Endodermal cell (in vitro differentiated cells): Measurements from ENCODE around the gene CACNA1F. TPM values are rescaled to one million over a fixed set of nuclear protein-coding genes. Genes with fewer than 3 reads are reported as not detected.

Experiments
- DNase-seq: peaks from one replicate; pipeline ENCODE4 v3.0.0-alpha.2; 2017
- H3K27ac ChIP-seq: 2 replicates; pipeline ENCODE4 v1.5.1; 2013; ENCODE audit warnings: mild to moderate bottlenecking, low read depth, low read length, moderate library complexity
- H3K27me3 ChIP-seq: 2 replicates; pipeline ENCODE4 v1.6.1; 2013; ENCODE audit warnings: mild to moderate bottlenecking, low read length, moderate library complexity; ENCODE audit not compliant: insufficient read depth, control insufficient read depth, poor library complexity, severe bottlenecking
- H3K36me3 ChIP-seq: 2 replicates; pipeline ENCODE4 v1.7.0; 2013; ENCODE audit warnings: mild to moderate bottlenecking, low read length, moderate library complexity; ENCODE audit not compliant: control insufficient read depth, insufficient read depth
- H3K4me1 ChIP-seq: one replicate; pipeline ENCODE4 v1.7.0; 2013; ENCODE audit warnings: low read length; ENCODE audit not compliant: control insufficient read depth, insufficient read depth
- H3K4me3 ChIP-seq: 2 replicates; pipeline ENCODE4 v1.5.1; 2013; ENCODE audit warnings: mild to moderate bottlenecking, low read length, moderate library complexity
- H3K9ac ChIP-seq: 2 replicates; pipeline ENCODE4 v1.6.1; 2013; ENCODE audit warnings: mild to moderate bottlenecking, low read length, moderate library complexity; ENCODE audit not compliant: poor library complexity, severe bottlenecking; ENCODE audit errors: extremely low read depth
- H3K9me3 ChIP-seq: 2 replicates; pipeline ENCODE4 v1.6.1; 2013; ENCODE audit warnings: mild to moderate bottlenecking, low read length, moderate library complexity; ENCODE audit not compliant: control insufficient read depth
- H3K27ac Mint-ChIP-seq: 2 replicates; pipeline ENCODE4 v1.8.0; 2020; ENCODE audit warnings: mixed read lengths
- H3K27me3 Mint-ChIP-seq: 2 replicates; pipeline ENCODE4 v1.8.0; 2021; ENCODE audit warnings: mild to moderate bottlenecking, mixed read lengths; ENCODE audit not compliant: insufficient read depth
- H3K36me3 Mint-ChIP-seq: 2 replicates; pipeline ENCODE4 v1.8.0; 2020; ENCODE audit warnings: low read depth, mixed read lengths
- H3K4me1 Mint-ChIP-seq: 2 replicates; pipeline ENCODE4 v1.8.0; 2020; ENCODE audit warnings: mixed read lengths
- H3K4me3 Mint-ChIP-seq: 2 replicates; pipeline ENCODE4 v1.8.0; 2020; ENCODE audit warnings: mild to moderate bottlenecking, moderate library complexity, mixed read lengths
- H3K9me3 Mint-ChIP-seq: 2 replicates; pipeline ENCODE4 v1.8.0; 2020; ENCODE audit warnings: mild to moderate bottlenecking, mixed read lengths
- CTCF ChIP-seq: fragments of 200-600 bp; sonication (generic); conservative IDR thresholded peaks from 2 replicates; pipeline ENCODE4 v1.5.0; 2021; ENCODE audit warnings: antibody characterized with exemption, mild to moderate bottlenecking
- WGBS, 2 experiments: methylation state at CpG; one replicate each; pipeline versions ENCODE4 v1.1.5 to v1.1.7; 2013; ENCODE audit warnings: missing lambda C conversion rate in 2 of 2, mixed read lengths in 1 of 2; ENCODE audit not compliant: insufficient coverage in 1 of 2, insufficient read length in 1 of 2; 5-methylcytosine and 5-hydroxymethylcytosine counted together
- total RNA-seq, 2 donors: library from RNA; stranded (reverse); fragmentation: NEBNext Ultra II Directional in 1 of 2; extraction: Animal tissue kit (Norgen Biotek cat#: 25700) in 1 of 2; gene quantifications; 2 replicates in 1 of 2; 3 replicates in 1 of 2; pipeline ENCODE4 v1.2.1, GENCODE V29; 2021

CACNA1F gene
- total RNA-seq, 2 donors from 2014 or later = 0.42 to 0.70 TPM

- Mint-ChIP-seq H3K27me3 (peaks cover 26% of the 10 kb centered on the region), H3K4me1 (no peaks in the 10 kb centered on the region), H3K27ac (no peak overlapping the region), H3K36me3 (no peaks in the 10 kb centered on the region), H3K4me3 (no peak overlapping the region), H3K9me3 (peaks cover 80% of the 10 kb centered on the region)
- no peak for DNase-seq
- no peaks in the 10 kb centered on the region for H3K9me3 ChIP-seq
- TF ChIP-seq CTCF = no peak
- no peak overlapping the region for H3K27ac ChIP-seq
- no peak overlapping the region for H3K9ac ChIP-seq
- no peaks in the 10 kb centered on the region for H3K36me3 ChIP-seq
- H3K4me1 ChIP-seq = no peaks in the 10 kb centered on the region
- H3K27me3 ChIP-seq = no peaks in the 10 kb centered on the region
- no peak overlapping the region for H3K4me3 ChIP-seq
Measured at GRCh38 chrX:49220100-49220499, 13.0 kb downstream of the CACNA1F start.

- Histone ChIP-seq H3K27ac (no peak overlapping the region), H3K9ac (no peak overlapping the region), H3K4me1 (no peaks in the 10 kb centered on the region), H3K9me3 (no peaks in the 10 kb centered on the region), H3K36me3 (no peaks in the 10 kb centered on the region), H3K4me3 (no peak overlapping the region), H3K27me3 (no peaks in the 10 kb centered on the region)
- WGBS, 2 experiments = 93 to 94% methylated on average over 5 to 13 of the region's 14 CpGs
- no peak for DNase-seq
- no peak overlapping the region for H3K27ac Mint-ChIP-seq
- no peaks in the 10 kb centered on the region for H3K4me1 Mint-ChIP-seq
- H3K9me3 Mint-ChIP-seq = peaks cover 90% of the 10 kb centered on the region
- H3K36me3 Mint-ChIP-seq = no peaks in the 10 kb centered on the region
- no peak for TF ChIP-seq CTCF
- H3K27me3 Mint-ChIP-seq = peaks cover 10% of the 10 kb centered on the region
- H3K4me3 Mint-ChIP-seq = no peak overlapping the region
Measured at GRCh38 chrX:49214996-49215526, 18.1 kb downstream of the CACNA1F start.

GRCh38 chrX:49214416-49214815, 18.7 kb downstream of the CACNA1F start:
- Histone ChIP-seq H3K9me3 (no peaks in the 10 kb centered on the region), H3K27me3 (no peaks in the 10 kb centered on the region), H3K4me3 (no peak overlapping the region), H3K9ac (no peak overlapping the region), H3K36me3 (no peaks in the 10 kb centered on the region), H3K27ac (no peak overlapping the region), H3K4me1 (no peaks in the 10 kb centered on the region)
- WGBS, 2 experiments = 86 to 95% methylated on average over 1 to 2 of the region's 2 CpGs
- DNase-seq = no peak
- H3K4me1 Mint-ChIP-seq = no peaks in the 10 kb centered on the region
- no peaks in the 10 kb centered on the region for H3K36me3 Mint-ChIP-seq
- H3K27me3 Mint-ChIP-seq = peaks cover 8% of the 10 kb centered on the region
- H3K4me3 Mint-ChIP-seq = no peak overlapping the region
- no peak overlapping the region for H3K27ac Mint-ChIP-seq
- TF ChIP-seq CTCF = no peak
- peaks cover 89% of the 10 kb centered on the region for H3K9me3 Mint-ChIP-seq
